ENCODE results near the gene PRPS2. TPM values are rescaled to one million over a fixed set of nuclear protein-coding genes. Genes with fewer than 3 reads are reported as not detected.

The PRPS2 gene
- total RNA-seq, 1 donor from 2014 or later, result 1.8 TPM

GRCh38 chrX:12817528-12817927, 26.3 kb downstream of the PRPS2 start:
- no peaks in the 10 kb centered on the region for H3K36me3 Mint-ChIP-seq (ENCODE audit: unreplicated experiment)
- no peak overlapping the region for H3K27ac Mint-ChIP-seq (ENCODE audit: unreplicated experiment)

GRCh38 chrX:12819222-12819621, 28.0 kb downstream of the PRPS2 start:
- Mint-ChIP-seq H3K9me3 (ENCODE audit: unreplicated experiment) (no peaks in the 10 kb centered on the region), H3K27ac (ENCODE audit: unreplicated experiment) (no peak overlapping the region), H3K36me3 (ENCODE audit: unreplicated experiment) (no peaks in the 10 kb centered on the region), H3K27me3 (ENCODE audit: unreplicated experiment) (no peaks in the 10 kb centered on the region), H3K4me1 (ENCODE audit: low read depth, unreplicated experiment) (no peaks in the 10 kb centered on the region), H3K4me3 (ENCODE audit: unreplicated experiment) (no peak overlapping the region)
- DNase-seq, result no peak
- TF ChIP-seq, protein P1, sequence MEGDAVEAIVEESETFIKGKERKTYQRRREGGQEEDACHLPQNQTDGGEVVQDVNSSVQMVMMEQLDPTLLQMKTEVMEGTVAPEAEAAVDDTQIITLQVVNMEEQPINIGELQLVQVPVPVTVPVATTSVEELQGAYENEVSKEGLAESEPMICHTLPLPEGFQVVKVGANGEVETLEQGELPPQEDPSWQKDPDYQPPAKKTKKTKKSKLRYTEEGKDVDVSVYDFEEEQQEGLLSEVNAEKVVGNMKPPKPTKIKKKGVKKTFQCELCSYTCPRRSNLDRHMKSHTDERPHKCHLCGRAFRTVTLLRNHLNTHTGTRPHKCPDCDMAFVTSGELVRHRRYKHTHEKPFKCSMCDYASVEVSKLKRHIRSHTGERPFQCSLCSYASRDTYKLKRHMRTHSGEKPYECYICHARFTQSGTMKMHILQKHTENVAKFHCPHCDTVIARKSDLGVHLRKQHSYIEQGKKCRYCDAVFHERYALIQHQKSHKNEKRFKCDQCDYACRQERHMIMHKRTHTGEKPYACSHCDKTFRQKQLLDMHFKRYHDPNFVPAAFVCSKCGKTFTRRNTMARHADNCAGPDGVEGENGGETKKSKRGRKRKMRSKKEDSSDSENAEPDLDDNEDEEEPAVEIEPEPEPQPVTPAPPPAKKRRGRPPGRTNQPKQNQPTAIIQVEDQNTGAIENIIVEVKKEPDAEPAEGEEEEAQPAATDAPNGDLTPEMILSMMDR (IDR thresholded peaks at IDR 0.05; ENCODE audit: partially characterized antibody, unreplicated experiment), result no peak

More at GRCh38 chrX:12817528-12817927, 26.3 kb downstream of the PRPS2 start:
- DNase-seq, result no peak
- no peaks in the 10 kb centered on the region for H3K27me3 Mint-ChIP-seq (ENCODE audit: unreplicated experiment)
- no peak overlapping the region for H3K4me3 Mint-ChIP-seq (ENCODE audit: unreplicated experiment)
- TF ChIP-seq, protein P1 (IDR thresholded peaks at IDR 0.05; ENCODE audit: partially characterized antibody, unreplicated experiment), result no peak
- no peaks in the 10 kb centered on the region for H3K9me3 Mint-ChIP-seq (ENCODE audit: unreplicated experiment)
- no peaks in the 10 kb centered on the region for H3K4me1 Mint-ChIP-seq (ENCODE audit: low read depth, unreplicated experiment)

DNA sequence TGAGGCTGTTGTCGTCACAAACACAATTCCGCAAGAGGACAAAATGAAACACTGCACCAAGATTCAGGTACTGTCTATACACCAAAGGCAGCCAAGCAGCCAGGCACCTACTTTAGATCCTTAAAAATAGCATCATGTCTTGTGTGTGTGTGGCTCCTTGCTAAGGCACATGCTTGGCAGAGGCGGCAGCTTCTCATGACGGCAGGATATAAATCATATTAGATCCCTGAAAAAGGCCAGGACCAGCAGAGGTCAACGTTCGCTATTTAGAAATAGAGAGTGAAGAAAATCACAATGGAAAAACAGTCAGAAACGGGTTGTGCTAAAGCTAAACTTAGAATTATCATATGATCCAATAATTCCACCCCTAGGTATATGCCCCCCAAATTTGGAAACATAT, 29.5 kb downstream of the PRPS2 start:
- no peaks in the 10 kb centered on the region for H3K9me3 Mint-ChIP-seq (ENCODE audit: unreplicated experiment)
- H3K27ac Mint-ChIP-seq (ENCODE audit: unreplicated experiment), result no peak overlapping the region
- H3K36me3 Mint-ChIP-seq (ENCODE audit: unreplicated experiment), result no peaks in the 10 kb centered on the region
- no peak overlapping the region for H3K4me3 Mint-ChIP-seq (ENCODE audit: unreplicated experiment)
- H3K4me1 Mint-ChIP-seq (ENCODE audit: low read depth, unreplicated experiment), result no peaks in the 10 kb centered on the region
- H3K27me3 Mint-ChIP-seq (ENCODE audit: unreplicated experiment), result no peaks in the 10 kb centered on the region
- DNase-seq, result no peak
- TF ChIP-seq, protein P1 (IDR thresholded peaks at IDR 0.05; ENCODE audit: partially characterized antibody, unreplicated experiment), result no peak

DNA sequence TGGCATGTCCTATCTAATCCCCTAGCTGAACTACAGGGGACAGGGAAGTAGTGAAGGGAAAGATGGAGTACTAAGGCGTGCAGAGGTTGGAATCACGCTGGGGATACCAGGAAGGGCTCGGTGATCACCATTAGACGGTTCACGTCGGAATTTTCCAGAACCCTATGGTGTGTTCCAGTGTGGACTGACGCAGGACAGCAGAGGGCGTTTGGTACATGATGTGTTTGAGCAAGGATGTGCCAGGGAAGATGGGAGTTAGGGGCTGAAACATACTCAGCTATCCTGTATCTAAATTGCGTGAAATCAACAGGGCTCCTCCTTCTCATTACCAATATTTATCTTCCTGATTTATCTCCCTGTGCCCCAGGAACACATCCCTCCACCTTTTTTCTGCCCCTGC, 33.7 kb downstream of the PRPS2 start:
- no peak overlapping the region for H3K27ac Mint-ChIP-seq (ENCODE audit: unreplicated experiment)
- H3K9me3 Mint-ChIP-seq (ENCODE audit: unreplicated experiment), result peaks cover 4% of the 10 kb centered on the region
- no peaks in the 10 kb centered on the region for H3K27me3 Mint-ChIP-seq (ENCODE audit: unreplicated experiment)
- TF ChIP-seq, protein P1 (IDR thresholded peaks at IDR 0.05; ENCODE audit: partially characterized antibody, unreplicated experiment), result no peak
- no peak overlapping the region for H3K4me3 Mint-ChIP-seq (ENCODE audit: unreplicated experiment)
- H3K4me1 Mint-ChIP-seq (ENCODE audit: low read depth, unreplicated experiment), result no peaks in the 10 kb centered on the region
- no peak for DNase-seq
- no peaks in the 10 kb centered on the region for H3K36me3 Mint-ChIP-seq (ENCODE audit: unreplicated experiment)

DNA sequence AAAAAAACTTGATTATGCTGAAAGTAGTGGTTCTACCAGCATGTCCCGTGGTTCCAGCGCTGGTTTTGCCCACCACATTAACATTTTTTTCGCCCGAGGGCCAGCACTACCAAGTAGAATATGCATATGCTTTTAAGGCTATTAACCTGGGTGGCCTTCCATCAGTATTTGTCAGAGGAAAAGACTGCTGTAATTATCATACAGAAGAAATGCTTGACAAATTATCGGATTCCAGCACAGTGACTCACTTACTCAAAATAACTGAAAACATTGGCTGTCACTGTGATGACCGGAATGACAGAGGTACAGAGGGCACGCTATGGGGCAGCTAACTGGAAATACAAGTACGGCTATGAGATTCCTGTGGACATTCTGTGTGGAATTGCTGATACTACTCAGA, 34.6 kb downstream of the PRPS2 start:
- Mint-ChIP-seq H3K36me3 (ENCODE audit: unreplicated experiment) (no peaks in the 10 kb centered on the region), H3K9me3 (ENCODE audit: unreplicated experiment) (peaks cover 4% of the 10 kb centered on the region), H3K27ac (ENCODE audit: unreplicated experiment) (no peak overlapping the region), H3K4me3 (ENCODE audit: unreplicated experiment) (no peak overlapping the region), H3K4me1 (ENCODE audit: low read depth, unreplicated experiment) (no peaks in the 10 kb centered on the region), H3K27me3 (ENCODE audit: unreplicated experiment) (no peaks in the 10 kb centered on the region)
- DNase-seq, result no peak
- TF ChIP-seq, protein P1 (IDR thresholded peaks at IDR 0.05; ENCODE audit: partially characterized antibody, unreplicated experiment), result no peak

Data from glutamatergic neuron (in vitro differentiated cells).